A673 (cell line): ENCODE results near the gene ANKRD1. TPM values are rescaled to one million over a fixed set of nuclear protein-coding genes. Genes with fewer than 3 reads are reported as not detected.

Source experiments
- BruUV-seq: library from RNA; stranded (reverse); fragments of 400-500 nt; replicated peaks from 2 replicates; lab custom pipeline; 2021; lab: Mats Ljungman, UMichigan
- CTCF ChIA-PET: fragments of 300-600 bp; sonication (Branson Sonifier 250); formaldehyde crosslinking; loops from one replicate; lab custom pipeline; 2022; ENCODE audit warnings: antibody characterized with exemption; lab: Charles Lee
- POLR2A ChIA-PET: fragments of 300-600 bp; sonication (Branson Sonifier 250); formaldehyde crosslinking; loops from one replicate; lab custom pipeline; 2022; ENCODE audit warnings: antibody characterized with exemption; ENCODE audit not compliant: low non-redundant PET; lab: Charles Lee
- DNase-seq: peaks from one replicate; pipeline ENCODE4 v3.0.0-alpha.2; 2015; ENCODE audit warnings: low spot score
- H3K27ac ChIP-seq: fragments of 200-600 bp; sonication (generic); 2 replicates; pipeline ENCODE4 v1.5.1; 2016; ENCODE audit warnings: mixed run types, low read depth, mild to moderate bottlenecking, mixed read lengths, antibody characterized with exemption, low read length; ENCODE audit not compliant: poor library complexity, severe bottlenecking
- H3K27me3 ChIP-seq: fragments of 200-600 bp; sonication (generic); replicated peaks from 2 replicates; pipeline ENCODE4 v1.6.1; 2017; ENCODE audit warnings: mixed run types, low read depth, mild to moderate bottlenecking, mixed read lengths, antibody characterized with exemption, low read length; ENCODE audit not compliant: insufficient read depth, poor library complexity
- H3K36me3 ChIP-seq: fragments of 200-600 bp; sonication (generic); 2 replicates; pipeline ENCODE4 v1.6.1; 2016; ENCODE audit warnings: mixed run types, mild to moderate bottlenecking, mixed read lengths, antibody characterized with exemption, low read length; ENCODE audit not compliant: insufficient read depth, poor library complexity, severe bottlenecking
- H3K4me1 ChIP-seq: fragments of 200-600 bp; sonication (generic); 2 replicates; pipeline ENCODE4 v1.6.1; 2017; ENCODE audit warnings: mixed run types, mild to moderate bottlenecking, mixed read lengths, antibody characterized with exemption, low read length; ENCODE audit not compliant: insufficient read depth, poor library complexity, severe bottlenecking
- H3K4me3 ChIP-seq: fragments of 200-600 bp; sonication (generic); 2 replicates; pipeline ENCODE4 v1.5.1; 2016; ENCODE audit warnings: low read depth, mixed run types, mild to moderate bottlenecking, mixed read lengths, low read length; ENCODE audit not compliant: poor library complexity, severe bottlenecking
- H3K9me3 ChIP-seq: fragments of 200-600 bp; sonication (generic); 2 replicates; pipeline ENCODE4 v1.6.1; 2016; ENCODE audit warnings: mixed run types, low read depth, mild to moderate bottlenecking, mixed read lengths, antibody characterized with exemption, low read length; ENCODE audit not compliant: poor library complexity, severe bottlenecking
- CTCF ChIP-seq: fragments of 300-800, 200-600 bp; sonication (generic); conservative IDR thresholded peaks from 2 replicates; pipeline ENCODE4 v1.5.1; 2017; ENCODE audit warnings: low read depth, mild to moderate bottlenecking, antibody characterized with exemption, low read length, moderate library complexity, mixed read lengths
- EZH2 ChIP-seq: fragments of 200-600 bp; sonication (generic); IDR thresholded peaks from 2 replicates; pipeline ENCODE4 v1.6.1; 2017; ENCODE audit warnings: borderline replicate concordance, low read depth, mild to moderate bottlenecking, mixed read lengths, antibody characterized with exemption, low read length; ENCODE audit not compliant: poor library complexity, severe bottlenecking
- intact Hi-C: fragments of 100-400 bp; cut with micrococcal nuclease; formaldehyde crosslinking; loops from one replicate; pipeline ENCODE4 v1.10.0; 2022; ENCODE audit not compliant: unreplicated experiment
- total RNA-seq: library from RNA; stranded (reverse); gene quantifications from 2 replicates; pipeline ENCODE4 v1.2.3, GENCODE V29; 2021

ANKRD1 gene
- total RNA-seq, 1 experiment from 2014 or later: not detected

DNA sequence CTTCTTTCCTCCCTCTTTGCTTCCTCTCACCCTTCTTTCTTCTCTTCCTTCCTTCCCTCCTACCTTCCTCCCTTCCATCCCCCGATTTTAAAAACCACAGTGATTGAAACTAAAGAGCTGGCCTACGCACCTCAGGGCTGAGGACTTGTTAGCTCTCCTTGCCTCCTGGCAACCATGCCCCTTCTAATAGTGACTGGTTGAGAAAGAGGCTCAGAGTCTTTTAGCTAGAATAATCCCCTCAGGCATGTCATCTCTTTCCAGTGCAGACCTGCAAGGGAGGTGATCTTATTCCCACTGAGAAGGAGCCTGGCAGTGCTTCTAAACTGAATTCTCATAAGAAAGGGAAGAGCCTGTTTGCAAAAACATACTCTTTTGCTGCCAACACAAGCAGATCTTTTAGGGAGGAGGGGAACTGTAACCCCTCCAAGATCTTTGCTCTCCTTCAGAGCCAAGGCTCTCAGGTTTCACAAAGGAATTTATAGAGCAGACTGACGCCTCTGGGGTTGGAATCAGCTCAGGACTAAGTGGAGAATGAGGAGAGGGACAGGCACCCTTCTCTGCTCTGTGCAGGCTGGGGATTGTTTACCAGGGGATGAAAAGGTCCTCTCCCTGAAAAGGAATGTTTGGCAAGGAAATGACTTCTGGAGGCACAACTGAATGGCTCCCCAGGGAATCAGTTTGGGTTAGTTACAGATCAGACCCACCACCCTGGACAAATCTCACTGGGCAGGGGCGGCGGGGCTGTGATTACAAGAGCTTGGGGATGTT is 9.4 kb upstream of the ANKRD1 start:
- ChIA-PET POLR2A (no interaction called here), CTCF (no interaction called here)
- H3K36me3 ChIP-seq: no peaks in the 10 kb centered on the region
- no peak overlapping the region for H3K4me3 ChIP-seq
- TF ChIP-seq EZH2 (no peak), CTCF (no peak)
- H3K27me3 ChIP-seq: no peaks in the 10 kb centered on the region
- H3K4me1 ChIP-seq: peaks cover 8% of the 10 kb centered on the region
- peak; percentile 71 for DNase-seq
- H3K27ac ChIP-seq: peak overlapping the region; percentile 60
- H3K9me3 ChIP-seq: no peaks in the 10 kb centered on the region
- intact Hi-C loops: no loop called here
- BruUV-seq: no TSS peak

GRCh38 chr10:90929179-90929578 is 8.3 kb upstream of the ANKRD1 start:
- Histone ChIP-seq H3K27me3 (no peaks in the 10 kb centered on the region), H3K36me3 (no peaks in the 10 kb centered on the region), H3K4me1 (peaks cover 8% of the 10 kb centered on the region), H3K9me3 (no peaks in the 10 kb centered on the region), H3K4me3 (no peak overlapping the region), H3K27ac (no peak overlapping the region)
- ChIA-PET CTCF (no interaction called here), POLR2A (no interaction called here)
- no peak for DNase-seq
- intact Hi-C loops: no loop called here
- no peak for TF ChIP-seq EZH2
- TF ChIP-seq CTCF: no peak
- no TSS peak for BruUV-seq

GRCh38 chr10:90927293-90927692 is 6.4 kb upstream of the ANKRD1 start:
- TF ChIP-seq EZH2 (no peak), CTCF (no peak)
- no peak for DNase-seq
- no TSS peak for BruUV-seq
- Histone ChIP-seq H3K4me1 (peaks cover 8% of the 10 kb centered on the region), H3K36me3 (no peaks in the 10 kb centered on the region), H3K27me3 (no peaks in the 10 kb centered on the region), H3K9me3 (no peaks in the 10 kb centered on the region), H3K27ac (no peak overlapping the region), H3K4me3 (no peak overlapping the region)
- intact Hi-C loops: no loop called here
- ChIA-PET POLR2A (no interaction called here), CTCF (no interaction called here)
